Hepatocyte (in vitro differentiated cells): ENCODE measurements around the gene TFPI2.

Experiments
- CTCF ChIP-seq: fragments of 200-600 bp; sonication (generic); IDR thresholded peaks from 2 replicates; pipeline ENCODE4 v1.5.1; 2016; ENCODE audit warnings: antibody characterized with exemption, mild to moderate bottlenecking; ENCODE audit not compliant: poor library complexity
- EZH2 ChIP-seq: fragments of 200-600 bp; sonication (generic); IDR thresholded peaks from 2 replicates; pipeline ENCODE4 v1.6.1; 2016; ENCODE audit warnings: antibody characterized with exemption, mild to moderate bottlenecking, borderline replicate concordance
- EZH2phosphoT487 ChIP-seq: fragments of 200-600 bp; sonication (generic); IDR thresholded peaks from one replicate; pipeline ENCODE4 v1.6.1; 2018; ENCODE audit warnings: antibody characterized with exemption, mild to moderate bottlenecking, low read depth, moderate library complexity; ENCODE audit not compliant: unreplicated experiment, severe bottlenecking

DNA sequence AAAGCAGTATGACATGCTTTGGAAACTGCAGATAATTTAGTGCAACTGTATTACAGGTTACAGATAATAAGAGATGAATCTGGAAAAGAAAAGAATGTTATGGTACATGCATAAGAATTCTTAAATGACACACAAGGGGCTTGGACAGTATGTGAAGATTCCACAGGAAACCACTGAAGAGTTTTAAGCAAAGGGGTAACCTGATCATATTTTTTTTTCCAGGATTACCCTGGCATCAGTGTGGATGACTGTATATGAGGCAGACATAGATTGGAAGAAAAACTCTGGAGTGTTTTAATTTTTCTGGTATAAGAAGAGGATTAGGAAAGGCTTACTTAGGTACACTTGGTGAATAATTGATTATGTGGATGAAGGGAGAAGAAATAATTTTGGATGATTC is 8.1 kb downstream of the TFPI2 start:
- TF ChIP-seq CTCF (no peak), EZH2phosphoT487 (no peak), EZH2 (no peak)
